ENCODE results near the gene CCS.
"Not testable (repeated sequence)": the region's sequence is repeated elsewhere in the genome, so short reads cannot be mapped to it uniquely, and the experiment has no call there.

CCS gene

GRCh38 chr11:66625752-66626149 lies 32.8 kb downstream of the CCS start:
- Mint-ChIP-seq H3K4me3 (no peak overlapping the region), H3K9me3 (no peaks in the 10 kb centered on the region), H3K27me3 (no peaks in the 10 kb centered on the region), H3K27ac (no peak overlapping the region), H3K4me1 (peaks cover 81% of the 10 kb centered on the region), H3K36me3 (peaks cover 23% of the 10 kb centered on the region)

GRCh38 chr11:66626382-66626781 lies 33.4 kb downstream of the CCS start:
- peaks cover 23% of the 10 kb centered on the region for H3K36me3 Mint-ChIP-seq

GRCh38 chr11:66626926-66627325 lies 33.9 kb downstream of the CCS start:
- no peaks in the 10 kb centered on the region for H3K9me3 Mint-ChIP-seq
- no peak overlapping the region for H3K4me3 Mint-ChIP-seq
- peaks cover 73% of the 10 kb centered on the region for H3K4me1 Mint-ChIP-seq
- no peak overlapping the region for H3K27ac Mint-ChIP-seq
- H3K27me3 Mint-ChIP-seq = no peaks in the 10 kb centered on the region
- H3K36me3 Mint-ChIP-seq = peaks cover 24% of the 10 kb centered on the region

More at GRCh38 chr11:66626382-66626781, 33.4 kb downstream of the CCS start:
- Mint-ChIP-seq H3K27ac (no peak overlapping the region), H3K4me3 (no peak overlapping the region), H3K9me3 (no peaks in the 10 kb centered on the region), H3K4me1 (peaks cover 76% of the 10 kb centered on the region), H3K27me3 (no peaks in the 10 kb centered on the region)

- H3K27me3 Mint-ChIP-seq = no peaks in the 10 kb centered on the region
These were observed 35.1 kb downstream of the CCS start for GRCh38 chr11:66628061-66628603.

GRCh38 chr11:66629356-66629755 lies 36.4 kb downstream of the CCS start:
- Mint-ChIP-seq H3K4me1 (peaks cover 58% of the 10 kb centered on the region), H3K27ac (no peak overlapping the region), H3K27me3 (no peaks in the 10 kb centered on the region), H3K36me3 (peaks cover 17% of the 10 kb centered on the region), H3K9me3 (no peaks in the 10 kb centered on the region), H3K4me3 (no peak overlapping the region)

More at GRCh38 chr11:66628061-66628603, 35.1 kb downstream of the CCS start:
- H3K27ac Mint-ChIP-seq = no peak overlapping the region
- no peak overlapping the region for H3K4me3 Mint-ChIP-seq
- peaks cover 65% of the 10 kb centered on the region for H3K4me1 Mint-ChIP-seq
- peaks cover 25% of the 10 kb centered on the region for H3K36me3 Mint-ChIP-seq
- no peaks in the 10 kb centered on the region for H3K9me3 Mint-ChIP-seq

- H3K9me3 Mint-ChIP-seq = no peaks in the 10 kb centered on the region
- H3K4me1 Mint-ChIP-seq = peaks cover 48% of the 10 kb centered on the region
- no peak overlapping the region for H3K4me3 Mint-ChIP-seq
- no peaks in the 10 kb centered on the region for H3K27me3 Mint-ChIP-seq
- H3K36me3 Mint-ChIP-seq = peaks cover 21% of the 10 kb centered on the region
- H3K27ac Mint-ChIP-seq = peak overlapping the region; percentile 35
These were observed 38.9 kb downstream of the CCS start for GRCh38 chr11:66631883-66632282.

GRCh38 chr11:66632952-66633351 lies 40.0 kb downstream of the CCS start:
- Mint-ChIP-seq H3K27me3 (no peaks in the 10 kb centered on the region), H3K36me3 (peaks cover 17% of the 10 kb centered on the region), H3K4me3 (no peak overlapping the region)

GRCh38 chr11:66636411-66636810 lies 43.4 kb downstream of the CCS start:
- no peak overlapping the region for H3K4me3 Mint-ChIP-seq
- H3K36me3 Mint-ChIP-seq = peaks cover 28% of the 10 kb centered on the region
- H3K9me3 Mint-ChIP-seq = no peaks in the 10 kb centered on the region
- peaks cover 48% of the 10 kb centered on the region for H3K4me1 Mint-ChIP-seq
- no peak overlapping the region for H3K27ac Mint-ChIP-seq
- H3K27me3 Mint-ChIP-seq = no peaks in the 10 kb centered on the region

More at GRCh38 chr11:66632952-66633351, 40.0 kb downstream of the CCS start:
- no peaks in the 10 kb centered on the region for H3K9me3 Mint-ChIP-seq
- no peak overlapping the region for H3K27ac Mint-ChIP-seq
- H3K4me1 Mint-ChIP-seq = peaks cover 48% of the 10 kb centered on the region

- Mint-ChIP-seq H3K4me3 (peak overlapping the region; percentile 91), H3K27me3 (no peaks in the 10 kb centered on the region), H3K36me3 (peaks cover 31% of the 10 kb centered on the region), H3K9me3 (no peaks in the 10 kb centered on the region), H3K27ac (peak overlapping the region; percentile 95), H3K4me1 (peaks cover 54% of the 10 kb centered on the region)
These were observed 44.7 kb downstream of the CCS start for GRCh38 chr11:66637557-66638176.

GRCh38 chr11:66638177-66639065 lies 45.4 kb downstream of the CCS start, which contains the start of gene RBM4:
Gene RBM4, plus strand, starts transcription at chr11:66638703. Its CDS starts 1,009 bp downstream, at chr11:66639712.
- H3K4me1 Mint-ChIP-seq = peaks cover 62% of the 10 kb centered on the region
- H3K27ac Mint-ChIP-seq = peak within 1 kb of the TSS; percentile 95
- H3K4me3 Mint-ChIP-seq = peak within 1 kb of the TSS; percentile 91
- no peaks in the 10 kb centered on the region for H3K27me3 Mint-ChIP-seq
- peaks cover 39% of the 10 kb centered on the region for H3K36me3 Mint-ChIP-seq
- H3K9me3 Mint-ChIP-seq = no peaks in the 10 kb centered on the region

GRCh38 chr11:66639066-66639813 lies 46.3 kb downstream of the CCS start:
- H3K4me3 Mint-ChIP-seq = peak overlapping the region; percentile 91
- peak overlapping the region; percentile 95 for H3K27ac Mint-ChIP-seq
- no peaks in the 10 kb centered on the region for H3K9me3 Mint-ChIP-seq
- no peaks in the 10 kb centered on the region for H3K27me3 Mint-ChIP-seq
- peaks cover 67% of the 10 kb centered on the region for H3K4me1 Mint-ChIP-seq
- peaks cover 40% of the 10 kb centered on the region for H3K36me3 Mint-ChIP-seq

- H3K4me1 Mint-ChIP-seq = peaks cover 67% of the 10 kb centered on the region
- H3K4me3 Mint-ChIP-seq = peak overlapping the region; percentile 91
- H3K36me3 Mint-ChIP-seq = peaks cover 37% of the 10 kb centered on the region
- H3K27me3 Mint-ChIP-seq, H3K9me3 Mint-ChIP-seq: not testable (repeated sequence)
- H3K27ac Mint-ChIP-seq = peak overlapping the region; percentile 89
These were observed 46.9 kb downstream of the CCS start for GRCh38 chr11:66639814-66640340.

GRCh38 chr11:66641834-66642233 lies 48.8 kb downstream of the CCS start:
- H3K36me3 Mint-ChIP-seq = peaks cover 50% of the 10 kb centered on the region

GRCh38 chr11:66643745-66644437 lies 50.9 kb downstream of the CCS start:
- H3K4me3 Mint-ChIP-seq = peak overlapping the region; percentile 91
- H3K27ac Mint-ChIP-seq = peak overlapping the region; percentile 38
- peaks cover 85% of the 10 kb centered on the region for H3K4me1 Mint-ChIP-seq
- H3K27me3 Mint-ChIP-seq = no peaks in the 10 kb centered on the region
- no peaks in the 10 kb centered on the region for H3K9me3 Mint-ChIP-seq
- H3K36me3 Mint-ChIP-seq = peaks cover 59% of the 10 kb centered on the region

More at GRCh38 chr11:66641834-66642233, 48.8 kb downstream of the CCS start:
- Mint-ChIP-seq H3K27ac (peak overlapping the region; percentile 86), H3K27me3 (no peaks in the 10 kb centered on the region), H3K9me3 (no peaks in the 10 kb centered on the region), H3K4me3 (peak overlapping the region; percentile 91), H3K4me1 (peaks cover 87% of the 10 kb centered on the region)

Data from activated naive CD4-positive, alpha-beta T cell treated with anti-CD3 and anti-CD28 coated beads, Interleukin-2, amount 50 U/mL, for 24 hours (primary cell).